NCI-H187 (cell line): Measurements from ENCODE around the gene GNAO1.

Experiments
- DNase-seq, 2 experiments: peaks; one replicate each; lab custom pipeline; 2025; lab: John Stamatoyannopoulos, UW

GNAO1 gene

GRCh38 chr16:56400458-56400857 lies 209.2 kb downstream of the GNAO1 start:
- DNase-seq: peak; percentile 5 to 40

GRCh38 chr16:56401482-56401881 lies 210.2 kb downstream of the GNAO1 start:
- peak in 1 of 2 experiments; percentile 2 for DNase-seq

- DNase-seq: no peak
Observed at GRCh38 chr16:56405977-56406672, 214.8 kb downstream of the GNAO1 start.
